ENCODE data around the gene SYK.

Gene SYK

DNA sequence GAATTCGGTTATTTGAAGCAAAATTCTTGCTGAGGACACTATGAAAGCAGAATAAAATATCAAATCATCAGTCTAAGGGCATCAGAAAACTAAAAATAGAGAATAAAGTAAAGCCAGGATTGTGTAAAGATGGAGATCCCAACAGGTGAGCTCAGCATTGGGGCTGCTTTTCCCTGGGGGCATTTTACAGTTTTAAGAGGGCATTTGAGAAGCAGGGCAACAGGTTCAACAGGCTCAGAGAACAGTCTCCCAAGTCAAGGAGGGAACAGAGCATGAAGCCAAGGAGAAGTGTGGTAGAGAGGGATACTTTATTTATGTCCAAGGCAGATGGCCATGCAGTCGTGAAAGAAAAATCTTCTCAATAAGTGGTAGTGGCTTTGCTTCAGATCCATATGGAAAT lies 145.4 kb downstream of the SYK start:
- DNase-seq (ENCODE audit: low spot score): no peak

Measured in RKO (cell line).